ENCODE data around the gene MCTP2. TPM values are rescaled to one million over a fixed set of nuclear protein-coding genes. Genes with fewer than 3 reads are reported as not detected.

The MCTP2 gene
- total RNA-seq, 1 experiment from 2014 or later: 1.3 TPM

DNA sequence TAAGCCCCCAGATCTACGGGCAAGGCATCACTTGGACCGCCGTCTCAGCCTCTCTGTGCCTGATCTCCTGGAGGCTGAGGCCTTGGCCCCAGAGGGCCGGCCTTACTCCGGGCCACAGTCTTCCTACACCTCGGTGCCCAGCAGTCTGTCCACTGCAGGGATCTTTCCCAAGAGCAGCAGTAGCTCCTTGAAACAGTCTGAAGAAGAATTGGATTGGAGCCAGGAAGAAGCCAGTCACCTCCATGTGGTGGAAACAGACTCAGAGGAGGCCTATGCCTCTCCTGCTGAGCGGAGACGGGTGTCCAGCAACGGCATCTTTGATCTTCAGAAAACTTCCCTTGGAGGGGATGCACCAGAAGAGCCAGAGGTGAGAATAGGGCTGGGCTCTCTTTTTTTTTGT, 67.0 kb downstream of the MCTP2 start:
- no peaks in the 10 kb centered on the region for H3K79me2 ChIP-seq (ENCODE audit: insufficient read depth, low read length)
- H2BK20ac ChIP-seq (ENCODE audit: low read depth, low read length, poor library complexity, severe bottlenecking): no peak overlapping the region
- no peaks in the 10 kb centered on the region for H3K23me2 ChIP-seq (ENCODE audit: insufficient read length, low read depth, low read length, poor library complexity, severe bottlenecking)
- no peak overlapping the region for H2AK5ac ChIP-seq (ENCODE audit: insufficient read length, low read length)
- no peak overlapping the region for H2AFZ ChIP-seq (ENCODE audit: low read length)
- H3K27me3 ChIP-seq (ENCODE audit: insufficient read depth, low read length): no peaks in the 10 kb centered on the region
- H3K18ac ChIP-seq (ENCODE audit: insufficient read length, low read depth, low read length): no peak overlapping the region
- H3K4me2 ChIP-seq (ENCODE audit: insufficient read depth, insufficient read length, low read length): no peak overlapping the region
- no peak overlapping the region for H4K5ac ChIP-seq (ENCODE audit: insufficient read length, low read depth, low read length)
- TF ChIP-seq, protein P1, sequence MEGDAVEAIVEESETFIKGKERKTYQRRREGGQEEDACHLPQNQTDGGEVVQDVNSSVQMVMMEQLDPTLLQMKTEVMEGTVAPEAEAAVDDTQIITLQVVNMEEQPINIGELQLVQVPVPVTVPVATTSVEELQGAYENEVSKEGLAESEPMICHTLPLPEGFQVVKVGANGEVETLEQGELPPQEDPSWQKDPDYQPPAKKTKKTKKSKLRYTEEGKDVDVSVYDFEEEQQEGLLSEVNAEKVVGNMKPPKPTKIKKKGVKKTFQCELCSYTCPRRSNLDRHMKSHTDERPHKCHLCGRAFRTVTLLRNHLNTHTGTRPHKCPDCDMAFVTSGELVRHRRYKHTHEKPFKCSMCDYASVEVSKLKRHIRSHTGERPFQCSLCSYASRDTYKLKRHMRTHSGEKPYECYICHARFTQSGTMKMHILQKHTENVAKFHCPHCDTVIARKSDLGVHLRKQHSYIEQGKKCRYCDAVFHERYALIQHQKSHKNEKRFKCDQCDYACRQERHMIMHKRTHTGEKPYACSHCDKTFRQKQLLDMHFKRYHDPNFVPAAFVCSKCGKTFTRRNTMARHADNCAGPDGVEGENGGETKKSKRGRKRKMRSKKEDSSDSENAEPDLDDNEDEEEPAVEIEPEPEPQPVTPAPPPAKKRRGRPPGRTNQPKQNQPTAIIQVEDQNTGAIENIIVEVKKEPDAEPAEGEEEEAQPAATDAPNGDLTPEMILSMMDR (conservative IDR thresholded peaks at IDR 0.05): no peak
- H3K9ac ChIP-seq (ENCODE audit: extremely low read depth, insufficient read length, low read length): no peak overlapping the region
- no peak overlapping the region for H3K14ac ChIP-seq (ENCODE audit: insufficient read depth, low read length)
- H3K4ac ChIP-seq (ENCODE audit: low read depth, low read length): no peak overlapping the region
- Mint-ChIP-seq H3K4me3 (no peak overlapping the region), H3K27ac (no peak overlapping the region), H3K27me3 (ENCODE audit: low read depth) (no peaks in the 10 kb centered on the region), H3K36me3 (ENCODE audit: insufficient read depth in 1 of 3, low read depth in 3 of 3) (peaks cover 0 to 11% (median 4%) of the 10 kb centered on the region in 3 experiments; a peak in 5 of 7 replicates), H3K9me3 (peaks cover 5 to 7% of the 10 kb centered on the region in 2 experiments), H3K4me1 (no peaks in the 10 kb centered on the region)
- no peak overlapping the region for H2BK12ac ChIP-seq (ENCODE audit: insufficient read length, low read depth, low read length)
- H2BK15ac ChIP-seq (ENCODE audit: low read depth, low read length): no peak overlapping the region
- H4K20me1 ChIP-seq (ENCODE audit: control insufficient read depth, insufficient read depth, insufficient read length): no peaks in the 10 kb centered on the region
- no peak overlapping the region for H3K56ac ChIP-seq (ENCODE audit: insufficient read length, low read depth, low read length)
- no CpG with 5 or more reads among the region's 9 CpGs for WGBS (ENCODE audit: extremely low coverage, insufficient read length, low lambda C conversion rate)
- no peak overlapping the region for H2BK5ac ChIP-seq (ENCODE audit: insufficient read length, low read length)
- H3K23ac ChIP-seq (ENCODE audit: insufficient read length, low read depth, low read length): no peak overlapping the region
- H3T11ph ChIP-seq (ENCODE audit: low read length): no peak overlapping the region
- no peak overlapping the region for H4K8ac ChIP-seq (replicated peaks; ENCODE audit: insufficient read length, low read depth, low read length)
- H3K27ac ChIP-seq (ENCODE audit: insufficient read length, low read depth, low read length): no peak overlapping the region
- H3K9me3 ChIP-seq (ENCODE audit: control insufficient read depth, low read depth, low read length): no peaks in the 10 kb centered on the region
- H3K4me1 ChIP-seq (ENCODE audit: insufficient read depth, low read length): no peaks in the 10 kb centered on the region
- H3K79me1 ChIP-seq (ENCODE audit: insufficient read depth, low read depth, low read length, poor library complexity, severe bottlenecking): no peaks in the 10 kb centered on the region
- no peak overlapping the region for H4K91ac ChIP-seq (ENCODE audit: insufficient read length, low read depth, low read length)
- H2BK120ac ChIP-seq (ENCODE audit: low read depth, low read length, poor library complexity, severe bottlenecking): no peak overlapping the region
- DNase-seq: no peak

Data from H9 (cell line).